RWPE2 (cell line): Measurements from ENCODE around the gene NPC2.
"Not testable (repeated sequence)": the region's sequence is repeated elsewhere in the genome, so short reads cannot be mapped to it uniquely, and the experiment has no call there.

Experiments
- ATAC-seq: fragments of 200-7000 bp; cut with Tn5 transposase; 3 replicates; pipeline ENCODE4 v1.9.1; 2021; ENCODE audit warnings: low read depth
- DNase-seq: peaks from one replicate; pipeline ENCODE4 v3.0.0-alpha.2; 2020; ENCODE audit warnings: low spot score
- H3K27ac ChIP-seq: fragments of 450-650 bp; 2 replicates; pipeline ENCODE4 v1.5.1; 2017; ENCODE audit warnings: mild to moderate bottlenecking; ENCODE audit not compliant: poor library complexity, severe bottlenecking
- H3K27me3 ChIP-seq: fragments of 250-450 bp; sonication (Bioruptor Pico); 2 replicates; pipeline ENCODE4 v1.5.1; 2021; ENCODE audit warnings: mild to moderate bottlenecking, moderate library complexity; ENCODE audit not compliant: insufficient read depth, poor library complexity, severe bottlenecking
- H3K36me3 ChIP-seq: fragments of 250-450 bp; sonication (Bioruptor Pico); 2 replicates; pipeline ENCODE4 v1.5.1; 2020; ENCODE audit warnings: low read depth, mild to moderate bottlenecking, moderate library complexity
- H3K4me1 ChIP-seq: fragments of 250-450 bp; sonication (Bioruptor Pico); 2 replicates; pipeline ENCODE4 v1.5.1; 2021; ENCODE audit warnings: mild to moderate bottlenecking, moderate library complexity; ENCODE audit not compliant: insufficient read depth, poor library complexity, severe bottlenecking
- H3K4me3 ChIP-seq: fragments of 250-450 bp; sonication (Bioruptor Pico); 2 replicates; pipeline ENCODE4 v1.5.1; 2021; ENCODE audit warnings: mild to moderate bottlenecking, moderate library complexity; ENCODE audit not compliant: severe bottlenecking
- H3K9me3 ChIP-seq: fragments of 250-450 bp; sonication (Bioruptor Pico); 2 replicates; pipeline ENCODE4 v1.5.1; 2021; ENCODE audit warnings: mild to moderate bottlenecking, moderate library complexity; ENCODE audit not compliant: severe bottlenecking
- CTCF ChIP-seq: fragments of 450-650 bp; IDR thresholded peaks from one replicate; pipeline ENCODE4 v1.5.1; 2017; ENCODE audit warnings: mild to moderate bottlenecking, moderate library complexity; ENCODE audit not compliant: poor library complexity, severe bottlenecking

The NPC2 gene

DNA sequence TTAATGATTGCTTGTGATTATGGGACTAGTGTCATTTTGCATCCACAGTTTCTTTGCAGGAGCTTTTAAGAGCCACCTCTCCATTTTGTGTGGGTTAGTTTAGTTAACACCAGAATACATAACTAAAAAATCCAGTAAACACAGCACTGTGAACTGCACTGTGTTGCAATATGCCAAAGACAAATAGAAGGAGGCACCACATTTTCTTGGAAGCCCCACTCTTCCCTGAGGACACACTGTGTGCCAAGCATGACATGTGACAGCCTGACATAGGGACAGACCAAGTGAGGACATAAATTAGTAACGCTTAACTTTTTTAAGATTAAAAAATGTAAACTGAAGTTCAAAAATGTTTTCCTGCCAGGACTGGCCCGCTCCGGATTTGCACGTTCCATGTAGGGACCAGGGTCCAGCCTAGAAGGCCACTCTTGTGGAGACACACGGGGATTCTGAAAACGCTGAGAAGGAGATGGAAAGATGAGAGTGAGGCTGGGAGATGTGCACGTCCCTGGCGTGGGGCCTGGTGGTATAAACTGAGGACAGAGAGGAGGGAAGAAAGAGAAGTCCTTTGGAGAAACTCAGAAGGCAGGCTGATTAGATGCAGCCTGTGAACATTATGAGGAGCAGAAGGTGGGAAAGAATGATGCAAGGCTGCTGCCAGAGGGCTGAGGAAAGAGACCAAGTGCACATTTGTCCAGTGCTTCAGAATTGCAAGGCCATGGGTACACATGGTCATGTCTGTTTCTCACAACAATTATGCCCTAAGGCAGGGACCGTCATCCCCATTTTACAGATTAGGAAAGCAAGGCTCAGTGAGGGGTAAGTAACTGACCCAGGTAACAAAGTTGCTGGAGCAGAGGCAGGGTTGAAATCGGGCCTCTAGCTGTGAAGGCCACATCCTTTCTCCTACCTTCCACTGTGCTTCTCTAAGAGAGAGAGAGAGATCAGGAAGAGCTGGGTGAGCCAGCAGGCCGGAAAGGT is 45.6 kb upstream of the NPC2 start:
- no peak overlapping the region for H3K27ac ChIP-seq

GRCh38 chr14:74536336-74536735 is 43.2 kb upstream of the NPC2 start:
- not testable (repeated sequence) for H3K27ac ChIP-seq, H3K27me3 ChIP-seq, H3K4me3 ChIP-seq, H3K9me3 ChIP-seq, DNase-seq, ATAC-seq, H3K4me1 ChIP-seq
- H3K36me3 ChIP-seq: peaks cover 75% of the 10 kb centered on the region

More for the DNA sequence above, 45.6 kb upstream of the NPC2 start:
- H3K4me1 ChIP-seq: no peaks in the 10 kb centered on the region
- no peaks in the 10 kb centered on the region for H3K9me3 ChIP-seq
- TF ChIP-seq CTCF: no peak
- peaks cover 57% of the 10 kb centered on the region for H3K36me3 ChIP-seq
- H3K27me3 ChIP-seq: no peaks in the 10 kb centered on the region
- no peak for ATAC-seq
- no peak overlapping the region for H3K4me3 ChIP-seq
- no peak for DNase-seq

DNA sequence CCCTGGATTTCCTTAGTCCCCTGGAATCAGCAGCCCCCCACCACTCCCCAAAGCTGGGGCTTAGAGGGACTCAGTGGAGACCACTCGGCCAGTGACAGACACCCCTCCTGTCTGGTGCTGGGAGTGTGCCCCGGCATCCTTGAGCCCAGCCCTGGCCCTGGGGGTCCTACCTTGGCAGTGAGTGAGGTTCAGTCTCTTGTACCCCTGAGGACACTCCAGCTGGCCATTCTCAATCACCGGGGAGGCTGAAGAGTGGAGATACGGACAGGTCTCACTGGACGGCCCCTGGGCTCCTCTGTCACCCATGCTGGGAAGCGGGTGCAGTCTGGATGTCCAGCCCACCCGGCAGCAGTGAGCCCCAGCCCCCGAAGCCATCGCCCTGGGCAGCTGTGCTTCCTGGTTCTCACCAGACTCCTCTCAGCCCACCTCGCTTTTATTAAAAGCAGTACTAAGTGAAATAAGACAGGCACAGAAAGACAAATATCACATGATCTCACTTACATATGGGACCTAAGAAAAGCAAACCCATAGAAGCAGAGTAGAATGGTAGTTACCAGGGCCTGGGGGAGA is 42.7 kb upstream of the NPC2 start:
- TF ChIP-seq CTCF: no peak

DNA sequence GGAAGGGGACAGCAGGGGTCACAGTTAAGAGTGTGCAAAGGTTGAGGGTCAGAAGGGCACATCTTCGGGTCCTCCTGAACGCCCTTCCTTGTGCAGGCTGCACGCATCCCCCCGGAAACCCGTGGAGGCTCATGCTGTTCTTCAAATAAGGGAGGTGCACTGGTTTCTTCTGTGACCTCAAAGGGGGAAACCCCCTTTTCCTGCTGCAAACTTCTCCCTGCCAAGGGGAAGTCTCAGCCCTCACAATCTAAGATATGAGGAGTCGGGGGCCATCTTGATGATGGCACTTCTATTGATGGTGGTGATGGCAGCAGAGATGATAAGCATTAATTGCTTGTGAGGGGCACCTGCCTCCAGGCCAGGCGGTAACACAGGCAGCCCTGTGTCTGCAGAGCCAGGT is 40.5 kb upstream of the NPC2 start:
- TF ChIP-seq CTCF: no peak
- ATAC-seq: no peak

More for the DNA sequence above, 42.7 kb upstream of the NPC2 start:
- peaks cover 75% of the 10 kb centered on the region for H3K36me3 ChIP-seq
- H3K4me1 ChIP-seq: no peaks in the 10 kb centered on the region
- H3K27ac ChIP-seq: no peak overlapping the region
- no peak for DNase-seq
- H3K27me3 ChIP-seq: no peaks in the 10 kb centered on the region
- H3K4me3 ChIP-seq: no peak overlapping the region
- no peak for ATAC-seq
- no peaks in the 10 kb centered on the region for H3K9me3 ChIP-seq

DNA sequence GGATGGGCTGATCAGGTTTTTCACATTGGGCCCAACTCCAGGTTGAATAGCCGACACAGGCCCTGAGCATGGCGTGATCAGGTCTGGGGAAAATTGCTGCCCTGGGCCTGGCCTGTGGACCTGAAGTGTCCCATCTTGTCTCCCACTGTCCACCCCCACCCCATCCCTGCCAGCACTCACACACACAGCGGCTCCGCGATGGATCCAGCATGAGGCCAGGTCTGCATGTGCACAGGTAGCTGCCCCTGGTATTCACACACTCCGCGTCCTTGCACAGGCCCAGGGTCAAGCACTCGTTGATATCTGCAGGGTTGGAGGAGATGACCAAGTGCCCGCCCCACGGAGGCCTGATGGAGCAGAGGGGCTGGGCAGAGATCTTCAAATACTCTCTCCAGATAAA is 39.1 kb upstream of the NPC2 start:
- H3K27ac ChIP-seq: no peak overlapping the region
- no peaks in the 10 kb centered on the region for H3K27me3 ChIP-seq
- no peaks in the 10 kb centered on the region for H3K9me3 ChIP-seq
- H3K4me1 ChIP-seq: no peaks in the 10 kb centered on the region
- H3K36me3 ChIP-seq: peaks cover 61% of the 10 kb centered on the region
- DNase-seq (no peak), ATAC-seq (no peak)
- TF ChIP-seq CTCF: no peak
- H3K4me3 ChIP-seq: no peak overlapping the region

More for the DNA sequence above, 40.5 kb upstream of the NPC2 start:
- H3K27me3 ChIP-seq: no peaks in the 10 kb centered on the region
- H3K4me1 ChIP-seq: no peaks in the 10 kb centered on the region
- H3K9me3 ChIP-seq: no peaks in the 10 kb centered on the region
- H3K4me3 ChIP-seq: no peak overlapping the region
- H3K36me3 ChIP-seq: peaks cover 73% of the 10 kb centered on the region
- no peak for DNase-seq
- no peak overlapping the region for H3K27ac ChIP-seq
